ENCODE data around the gene ZNF536. TPM values are rescaled to one million over a fixed set of nuclear protein-coding genes. Genes with fewer than 3 reads are reported as not detected.

ZNF536 gene
- total RNA-seq, 6 experiments from 2014 or later = not detected

DNA sequence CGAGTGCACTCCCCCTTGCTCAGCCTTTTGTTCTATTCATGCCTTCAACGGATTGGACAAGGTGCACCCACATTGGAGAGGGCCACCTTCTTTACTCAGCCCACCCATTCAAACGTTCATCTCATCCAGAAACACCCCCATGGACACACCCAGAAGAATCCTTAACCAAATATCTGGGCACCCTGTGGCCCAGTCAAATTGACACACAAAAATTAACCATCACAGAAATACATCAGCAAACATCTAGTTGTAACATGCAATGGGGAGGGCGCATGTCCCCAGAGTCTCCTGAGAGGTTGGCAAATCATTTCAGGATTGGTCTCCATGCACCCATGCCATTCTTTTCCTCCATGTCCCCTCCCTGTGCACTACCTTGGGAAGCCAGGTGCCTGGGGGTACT, 167.1 kb downstream of the ZNF536 start:
- no peaks in the 10 kb centered on the region for H3K27me3 Mint-ChIP-seq (ENCODE audit: insufficient read depth)

GRCh38 chr19:30539981-30540380, 167.8 kb downstream of the ZNF536 start:
- TF ChIP-seq, protein P1, sequence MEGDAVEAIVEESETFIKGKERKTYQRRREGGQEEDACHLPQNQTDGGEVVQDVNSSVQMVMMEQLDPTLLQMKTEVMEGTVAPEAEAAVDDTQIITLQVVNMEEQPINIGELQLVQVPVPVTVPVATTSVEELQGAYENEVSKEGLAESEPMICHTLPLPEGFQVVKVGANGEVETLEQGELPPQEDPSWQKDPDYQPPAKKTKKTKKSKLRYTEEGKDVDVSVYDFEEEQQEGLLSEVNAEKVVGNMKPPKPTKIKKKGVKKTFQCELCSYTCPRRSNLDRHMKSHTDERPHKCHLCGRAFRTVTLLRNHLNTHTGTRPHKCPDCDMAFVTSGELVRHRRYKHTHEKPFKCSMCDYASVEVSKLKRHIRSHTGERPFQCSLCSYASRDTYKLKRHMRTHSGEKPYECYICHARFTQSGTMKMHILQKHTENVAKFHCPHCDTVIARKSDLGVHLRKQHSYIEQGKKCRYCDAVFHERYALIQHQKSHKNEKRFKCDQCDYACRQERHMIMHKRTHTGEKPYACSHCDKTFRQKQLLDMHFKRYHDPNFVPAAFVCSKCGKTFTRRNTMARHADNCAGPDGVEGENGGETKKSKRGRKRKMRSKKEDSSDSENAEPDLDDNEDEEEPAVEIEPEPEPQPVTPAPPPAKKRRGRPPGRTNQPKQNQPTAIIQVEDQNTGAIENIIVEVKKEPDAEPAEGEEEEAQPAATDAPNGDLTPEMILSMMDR (IDR thresholded peaks at IDR 0.05) = no peak
- Mint-ChIP-seq H3K9me3 (peaks cover 50% of the 10 kb centered on the region), H3K4me3 (no peak overlapping the region), H3K27ac (no peak overlapping the region), H3K4me1 (ENCODE audit: low read depth) (no peaks in the 10 kb centered on the region), H3K36me3 (ENCODE audit: low read depth) (peaks cover 5% of the 10 kb centered on the region; the same call in 1 of the 2 replicates), H3K27me3 (ENCODE audit: insufficient read depth) (no peaks in the 10 kb centered on the region)
- DNase-seq = no peak

More for the DNA sequence above, 167.1 kb downstream of the ZNF536 start:
- Mint-ChIP-seq H3K4me3 (no peak overlapping the region), H3K27ac (no peak overlapping the region), H3K4me1 (ENCODE audit: low read depth) (no peaks in the 10 kb centered on the region), H3K9me3 (peaks cover 50% of the 10 kb centered on the region), H3K36me3 (ENCODE audit: low read depth) (peaks cover 5% of the 10 kb centered on the region; the same call in 1 of the 2 replicates)
- TF ChIP-seq, protein P1 (IDR thresholded peaks at IDR 0.05) = no peak
- DNase-seq = no peak

GRCh38 chr19:30540761-30541160, 168.6 kb downstream of the ZNF536 start:
- H3K27ac Mint-ChIP-seq = no peak overlapping the region

DNA sequence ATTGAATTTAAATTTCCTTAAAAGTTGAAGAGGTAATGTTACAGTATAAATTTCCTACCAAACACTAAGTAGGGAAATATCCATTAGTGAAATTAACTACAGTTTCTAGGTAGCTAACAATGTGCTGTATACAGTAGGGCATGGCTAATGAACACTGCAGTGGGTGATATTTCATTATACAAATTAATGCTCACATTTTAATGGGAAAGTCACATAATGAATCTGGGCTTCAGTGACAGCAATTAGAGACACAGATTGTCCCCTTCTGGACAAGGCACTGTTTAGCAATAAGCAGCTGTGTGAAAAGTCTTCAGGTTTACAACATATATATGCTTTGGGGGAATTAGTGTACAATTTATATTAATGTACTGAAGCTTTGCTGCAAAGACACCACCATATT, 169.4 kb downstream of the ZNF536 start:
- no peak overlapping the region for H3K27ac Mint-ChIP-seq
- H3K9me3 Mint-ChIP-seq = peaks cover 51% of the 10 kb centered on the region
- TF ChIP-seq, protein P1 (IDR thresholded peaks at IDR 0.05) = no peak
- H3K4me3 Mint-ChIP-seq = no peak overlapping the region
- no peaks in the 10 kb centered on the region for H3K4me1 Mint-ChIP-seq (ENCODE audit: low read depth)
- DNase-seq = no peak
- H3K36me3 Mint-ChIP-seq (ENCODE audit: low read depth) = peaks cover 5% of the 10 kb centered on the region; the same call in 1 of the 2 replicates
- H3K27me3 Mint-ChIP-seq (ENCODE audit: insufficient read depth) = no peaks in the 10 kb centered on the region

More at GRCh38 chr19:30540761-30541160, 168.6 kb downstream of the ZNF536 start:
- no peak for DNase-seq
- Mint-ChIP-seq H3K4me3 (no peak overlapping the region), H3K9me3 (peaks cover 50% of the 10 kb centered on the region), H3K27me3 (ENCODE audit: insufficient read depth) (no peaks in the 10 kb centered on the region), H3K4me1 (ENCODE audit: low read depth) (no peaks in the 10 kb centered on the region), H3K36me3 (ENCODE audit: low read depth) (peaks cover 5% of the 10 kb centered on the region; the same call in 1 of the 2 replicates)
- TF ChIP-seq, protein P1 (IDR thresholded peaks at IDR 0.05) = no peak

- no peaks in the 10 kb centered on the region for H3K27me3 Mint-ChIP-seq (ENCODE audit: insufficient read depth)
Observed at GRCh38 chr19:30543243-30543945, 171.2 kb downstream of the ZNF536 start.

More at GRCh38 chr19:30543243-30543945, 171.2 kb downstream of the ZNF536 start:
- H3K4me3 Mint-ChIP-seq = no peak overlapping the region
- TF ChIP-seq, protein P1 (IDR thresholded peaks at IDR 0.05) = no peak
- peaks cover 5% of the 10 kb centered on the region; the same call in 1 of the 2 replicates for H3K36me3 Mint-ChIP-seq (ENCODE audit: low read depth)
- peaks cover 42% of the 10 kb centered on the region for H3K9me3 Mint-ChIP-seq
- DNase-seq = no peak
- H3K4me1 Mint-ChIP-seq (ENCODE audit: low read depth) = no peaks in the 10 kb centered on the region
- H3K27ac Mint-ChIP-seq = no peak overlapping the region
